GM19328 (cell line): ENCODE data around the gene GSTA2.
"Not testable (repeated sequence)": the region's sequence is repeated elsewhere in the genome, so short reads cannot be mapped to it uniquely, and the experiment has no call there.

Experiments used
- ATAC-seq: cut with Tn5 transposase; IDR thresholded peaks from one replicate; pipeline ENCODE4 v1.9.1; 2021; ENCODE audit warnings: mild to moderate bottlenecking, moderate library complexity; ENCODE audit not compliant: unreplicated experiment

The GSTA2 gene

DNA sequence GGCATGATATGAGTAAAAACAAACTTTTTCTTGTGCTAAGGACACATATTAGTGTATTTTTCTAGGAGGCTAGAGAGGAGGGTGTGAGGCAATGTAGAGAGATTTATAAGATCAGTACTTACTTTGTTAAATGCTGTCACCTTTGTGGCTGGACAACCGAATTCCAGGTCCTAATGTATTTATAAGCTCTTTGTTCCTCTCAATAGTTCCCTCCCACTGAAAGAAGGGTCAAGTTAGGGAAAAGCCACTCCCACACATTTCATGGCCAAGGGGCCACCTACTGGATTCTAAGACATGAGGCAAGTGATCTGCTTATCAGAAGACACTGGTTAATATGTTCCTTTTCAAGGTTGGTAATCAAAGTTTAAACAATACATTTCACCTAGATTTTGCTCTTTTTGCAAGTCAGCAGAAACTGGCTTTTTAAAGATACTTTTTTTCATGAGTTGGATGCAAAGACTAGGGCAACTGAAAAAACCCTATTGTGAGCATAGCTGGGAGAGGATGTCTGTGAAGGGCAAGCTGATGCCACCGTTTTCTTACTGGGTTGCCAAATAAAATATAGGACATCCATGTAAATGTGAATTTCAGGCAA lies at the start of gene GSTA2:
Gene GSTA2, minus strand, starts transcription at position 154 of the 595 bp plus-strand sequence. CDS start 5,528 bp downstream, outside the sequence.
- not testable (repeated sequence) for ATAC-seq

DNA sequence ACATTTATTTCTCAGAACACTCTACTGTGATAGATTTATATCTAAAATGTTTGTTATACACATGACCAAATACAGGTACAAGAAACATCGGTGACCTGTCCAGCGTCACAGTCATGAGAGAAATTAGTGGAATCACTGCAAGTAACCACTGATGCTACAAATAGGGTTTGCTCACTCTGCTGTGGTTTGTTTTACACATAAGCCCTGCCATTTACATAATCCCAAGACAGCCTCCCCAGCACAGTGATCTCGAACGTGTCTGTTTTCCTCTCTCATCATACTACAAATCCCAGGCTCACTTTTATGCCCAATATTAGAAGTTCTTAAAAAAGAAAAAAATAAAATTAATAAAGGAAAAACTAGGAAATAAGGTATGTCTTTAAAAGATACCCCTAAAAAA lies 46.5 kb upstream of the GSTA2 start:
- ATAC-seq, result not testable (repeated sequence)

DNA sequence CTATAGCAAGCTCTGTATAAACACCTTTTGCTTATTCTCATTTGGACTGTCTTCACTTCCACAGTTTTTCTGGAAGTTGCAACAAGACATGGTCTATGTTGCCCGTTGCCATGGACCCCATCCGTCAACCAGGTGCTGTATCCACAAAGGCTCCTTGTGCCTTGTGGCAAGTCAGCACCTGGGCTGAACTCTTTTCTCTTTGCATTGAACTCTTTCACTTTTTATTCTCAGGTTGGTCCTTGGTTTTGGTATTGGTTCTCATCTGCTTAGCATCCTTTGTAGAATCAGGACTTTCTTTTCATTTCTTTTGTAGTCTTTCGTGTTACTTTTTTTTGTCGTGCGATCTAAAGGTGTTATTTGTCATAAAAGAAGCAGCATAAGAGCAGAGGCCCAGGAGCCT lies 45.4 kb upstream of the GSTA2 start:
- no peak for ATAC-seq

DNA sequence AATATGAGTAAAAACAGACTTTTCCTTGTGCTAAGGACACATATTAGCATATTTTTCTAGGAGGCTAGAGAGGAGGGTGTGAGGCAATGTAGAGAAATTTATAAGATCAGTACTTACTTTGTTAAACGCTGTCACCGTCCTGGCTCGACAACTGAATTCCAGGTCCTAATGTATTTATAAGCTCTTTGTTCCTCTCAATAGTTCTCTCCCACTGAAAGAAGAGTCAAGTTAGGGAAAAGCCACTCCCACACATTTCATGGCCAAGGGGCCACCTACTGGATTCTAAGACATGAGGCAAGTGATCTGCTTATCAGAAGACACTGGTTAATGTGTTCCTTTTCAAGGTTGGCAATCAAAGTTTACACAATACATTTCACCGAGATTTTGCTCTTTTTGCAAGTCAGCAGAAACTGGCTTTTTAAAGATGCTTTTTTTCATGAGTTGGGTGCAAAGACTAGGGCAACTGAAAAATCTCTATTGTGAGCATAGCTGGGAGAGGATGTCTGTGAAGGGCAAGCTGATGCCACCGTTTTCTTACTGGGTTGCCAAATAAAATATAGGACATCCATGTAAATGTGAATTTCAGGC lies 40.5 kb upstream of the GSTA2 start, which contains the start of gene GSTA1:
Gene GSTA1, minus strand, starts transcription at position 149 of the 588 bp plus-strand sequence. CDS start 4,549 bp downstream, outside the sequence.
- not testable (repeated sequence) for ATAC-seq

DNA sequence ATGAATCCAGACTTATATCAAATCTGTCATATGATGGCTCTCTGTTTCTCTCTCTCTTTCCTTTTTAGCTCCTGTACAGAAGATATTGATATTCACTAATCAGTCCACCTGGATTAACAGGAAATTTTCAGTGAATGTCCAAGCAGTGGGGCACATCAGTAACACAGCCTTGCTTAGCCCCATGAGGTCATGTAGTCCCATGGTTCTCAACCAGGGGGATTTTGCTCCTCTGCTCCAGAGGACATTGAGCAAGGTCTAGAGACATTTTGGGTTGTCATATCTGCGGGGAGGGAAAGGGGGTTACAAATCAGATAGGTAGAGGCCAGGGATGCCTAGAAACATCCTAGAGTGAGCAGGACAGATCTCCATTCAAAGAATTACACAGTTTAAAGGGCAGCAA lies 39.5 kb upstream of the GSTA2 start:
- no peak for ATAC-seq

DNA sequence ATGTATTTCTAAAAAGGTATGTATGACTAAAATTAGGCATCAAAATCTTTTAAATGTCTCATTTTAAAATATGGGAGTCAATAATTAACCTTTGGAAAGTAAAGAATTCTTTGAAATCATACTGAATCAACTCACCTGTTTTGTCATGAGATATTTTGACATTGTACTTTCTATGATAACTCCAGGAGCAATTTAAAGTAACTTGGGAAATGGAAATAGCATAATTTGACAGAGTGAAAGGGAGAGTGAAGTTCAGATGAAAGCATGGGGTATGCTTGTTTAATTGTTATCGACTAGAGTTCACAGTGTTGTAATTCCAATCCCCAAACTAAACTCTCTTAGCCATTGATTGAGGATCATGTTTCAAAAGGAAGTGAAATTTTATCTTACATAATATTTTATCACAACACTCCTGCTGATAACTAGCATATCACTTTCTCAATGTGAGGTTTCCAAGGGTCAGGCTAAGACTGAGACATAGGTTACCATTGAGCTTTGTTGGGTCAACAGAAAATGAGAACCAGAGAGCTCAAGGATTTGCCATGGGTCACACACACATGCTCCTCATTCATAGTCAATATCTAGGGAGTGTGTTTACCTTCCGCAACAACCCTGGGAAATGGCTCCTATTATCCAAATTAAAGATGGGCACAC lies 38.0 kb upstream of the GSTA2 start:
- ATAC-seq, result no peak

DNA sequence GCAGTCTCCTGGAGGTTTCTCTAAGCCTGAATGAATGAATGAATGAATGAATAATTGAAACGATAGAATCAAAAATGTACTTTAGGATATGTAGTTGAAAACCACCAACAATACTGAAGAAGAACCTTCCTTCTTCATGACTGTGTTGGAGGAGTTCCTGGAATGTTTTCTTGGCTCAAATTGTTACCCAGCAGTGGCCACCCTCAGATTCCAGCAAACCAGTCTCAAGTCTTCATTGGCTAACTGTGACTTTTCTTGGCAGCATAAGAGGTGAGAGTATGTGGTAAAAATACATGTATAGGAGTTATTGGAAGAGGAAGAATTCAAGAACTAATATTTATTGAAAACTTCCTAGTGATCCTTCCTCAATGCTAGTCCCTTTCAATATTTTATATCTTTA lies 36.0 kb upstream of the GSTA2 start:
- not testable (repeated sequence) for ATAC-seq

DNA sequence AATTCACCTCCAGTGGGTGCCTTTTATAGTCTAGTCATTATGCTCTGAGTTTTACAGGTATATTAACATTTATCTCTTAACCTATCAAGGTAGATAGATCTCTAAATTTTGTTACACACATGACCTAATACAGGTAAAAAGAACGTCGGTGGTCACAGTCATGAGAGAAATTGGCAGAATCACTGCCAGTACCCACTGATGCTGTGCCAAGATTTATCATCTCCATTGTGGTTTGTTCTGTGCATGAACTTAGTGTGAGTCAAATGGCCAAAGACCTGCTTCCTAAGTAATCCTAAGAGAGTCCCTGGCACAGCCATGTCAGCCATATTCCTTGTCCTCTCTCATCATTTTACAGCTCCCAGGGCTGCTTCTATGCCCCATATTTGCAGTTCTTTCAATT lies 31.1 kb upstream of the GSTA2 start:
- ATAC-seq, result not testable (repeated sequence)

DNA sequence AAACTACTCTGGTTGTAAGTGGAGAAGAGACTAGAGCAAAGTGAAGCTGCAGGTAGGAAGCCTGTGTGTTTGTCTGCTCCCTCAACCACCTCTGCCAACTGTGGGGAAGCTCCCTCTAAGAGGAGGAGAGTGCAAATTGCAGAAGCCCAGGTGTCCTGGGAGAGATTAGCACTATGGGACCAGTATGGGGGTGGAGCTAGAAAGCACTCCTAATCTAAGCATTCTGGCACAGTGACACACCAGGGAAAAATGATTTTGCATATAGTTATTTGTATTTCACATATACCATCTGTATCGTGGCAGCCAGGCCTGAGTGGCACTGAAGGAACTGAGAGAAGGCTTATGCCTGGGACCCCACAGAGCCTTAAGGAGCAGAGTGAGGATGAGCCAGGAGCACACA lies 27.6 kb upstream of the GSTA2 start:
- no peak for ATAC-seq

DNA sequence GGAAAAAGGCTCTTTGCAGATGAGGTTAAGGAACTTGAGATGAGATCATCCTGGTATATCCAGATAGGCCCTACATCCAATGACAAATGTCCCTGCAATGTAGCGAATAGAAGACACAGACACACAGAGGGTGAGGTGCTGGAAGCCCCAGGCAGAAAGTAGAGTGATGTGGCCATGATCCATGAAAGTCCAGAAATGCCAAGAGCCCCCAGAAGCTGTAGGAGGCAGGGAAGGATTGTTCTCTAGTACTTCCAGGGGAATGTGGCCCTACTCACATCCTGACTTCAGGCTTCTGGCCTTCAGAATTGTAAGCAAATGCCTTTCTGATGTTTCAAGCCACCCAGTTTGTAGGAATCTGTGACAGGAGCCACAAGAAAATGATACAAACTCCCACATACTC lies 26.4 kb upstream of the GSTA2 start:
- not testable (repeated sequence) for ATAC-seq

DNA sequence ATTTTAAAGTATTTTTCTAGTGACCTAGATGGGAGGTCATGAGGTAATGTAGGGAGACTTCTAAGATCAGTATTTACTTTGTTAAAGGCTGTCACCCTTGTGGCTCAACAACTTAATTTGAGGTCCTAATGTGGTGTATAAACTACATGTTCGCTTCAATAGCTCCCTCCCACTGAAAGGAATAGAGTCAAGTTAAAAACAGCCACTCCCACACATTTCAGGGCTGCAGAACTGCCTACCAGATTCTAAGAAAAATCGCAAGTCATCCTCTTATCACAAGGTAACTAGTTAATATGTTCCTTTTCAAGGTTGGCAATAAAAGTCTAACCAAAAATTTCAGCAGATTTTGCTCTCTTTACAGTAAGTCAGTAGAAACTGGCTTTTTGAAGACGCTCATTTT lies 25.2 kb upstream of the GSTA2 start:
- no peak for ATAC-seq

DNA sequence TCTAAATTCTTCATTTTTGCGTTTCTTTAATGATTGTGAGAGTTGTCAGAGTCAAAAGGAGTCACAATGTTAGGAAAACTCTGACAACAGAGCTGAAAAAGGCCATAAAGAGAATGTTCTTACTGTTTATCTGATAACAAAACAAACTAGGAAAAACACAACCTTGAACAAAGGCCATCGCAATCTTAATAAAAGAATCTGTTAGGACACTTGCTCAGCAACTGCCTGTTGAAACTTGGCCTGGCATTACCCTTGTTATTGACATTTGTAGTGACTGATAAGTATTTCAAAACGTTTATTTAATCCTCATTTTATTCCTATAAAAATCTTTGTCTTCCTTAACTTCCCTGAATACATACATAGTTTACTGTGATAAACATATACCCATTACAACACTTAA lies 24.6 kb upstream of the GSTA2 start:
- ATAC-seq, result no peak

DNA sequence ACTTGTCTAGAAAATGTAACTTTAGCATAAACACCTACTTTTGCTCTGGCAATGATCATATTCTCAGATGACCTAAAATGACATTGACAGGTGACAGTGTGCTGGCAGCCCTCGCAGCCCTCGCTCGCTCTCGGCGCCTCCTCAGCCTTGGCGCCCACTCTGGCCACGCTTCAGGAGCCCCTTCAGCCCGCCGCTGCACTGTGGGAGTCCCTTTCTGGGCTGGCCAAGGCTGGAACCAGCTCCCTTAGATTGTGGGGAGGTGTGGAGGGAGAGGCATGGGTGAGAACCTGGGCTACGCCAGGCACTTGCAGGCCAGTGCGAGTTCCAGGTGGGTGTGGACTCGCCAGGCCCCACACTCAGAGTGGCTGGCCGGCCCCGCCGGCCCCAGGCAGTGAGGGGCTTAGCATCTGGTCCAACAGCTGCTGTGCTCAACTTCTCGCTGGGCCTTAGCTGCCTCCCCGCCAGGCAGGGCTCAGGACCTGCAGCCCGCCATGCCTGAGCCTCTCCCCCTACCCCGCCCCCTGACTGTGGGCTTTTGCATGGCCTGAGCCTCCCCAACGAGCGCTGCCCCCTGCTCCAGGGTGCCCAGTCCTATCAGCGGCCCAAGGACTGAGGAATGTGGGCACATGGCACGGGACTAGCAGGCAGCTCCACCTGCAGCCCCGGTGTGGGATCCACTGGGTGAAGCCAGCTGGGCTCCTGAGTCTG lies 23.1 kb upstream of the GSTA2 start:
- ATAC-seq, result no peak

DNA sequence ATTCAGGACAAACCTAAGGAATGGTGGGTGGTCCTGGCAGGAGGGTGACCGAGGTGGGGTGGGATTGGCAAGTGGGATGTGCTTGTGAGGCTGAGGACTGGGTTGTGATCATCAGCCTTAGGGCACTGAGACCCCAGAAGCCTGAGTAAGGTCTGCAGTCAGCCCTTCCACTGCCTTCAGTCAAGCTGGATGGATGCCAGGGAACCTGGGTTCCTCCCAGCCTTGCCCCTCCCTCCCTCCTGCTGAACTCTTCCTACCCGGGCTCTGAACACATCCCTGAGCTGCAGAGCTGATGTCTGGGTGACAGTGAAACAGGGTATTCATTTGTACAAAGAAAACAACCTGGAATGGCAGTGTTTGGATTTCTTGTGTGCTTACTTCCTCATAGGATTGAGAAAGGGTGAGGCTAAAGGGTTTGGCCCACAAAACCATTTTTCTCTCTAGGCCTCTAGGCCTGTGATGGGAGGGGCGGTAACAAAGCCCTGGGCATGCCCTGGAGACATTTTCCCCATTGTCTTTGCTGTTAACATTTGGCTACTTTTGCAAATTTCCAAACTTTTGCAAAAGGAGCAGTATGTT lies 19.5 kb upstream of the GSTA2 start:
- ATAC-seq, result not testable (repeated sequence)

DNA sequence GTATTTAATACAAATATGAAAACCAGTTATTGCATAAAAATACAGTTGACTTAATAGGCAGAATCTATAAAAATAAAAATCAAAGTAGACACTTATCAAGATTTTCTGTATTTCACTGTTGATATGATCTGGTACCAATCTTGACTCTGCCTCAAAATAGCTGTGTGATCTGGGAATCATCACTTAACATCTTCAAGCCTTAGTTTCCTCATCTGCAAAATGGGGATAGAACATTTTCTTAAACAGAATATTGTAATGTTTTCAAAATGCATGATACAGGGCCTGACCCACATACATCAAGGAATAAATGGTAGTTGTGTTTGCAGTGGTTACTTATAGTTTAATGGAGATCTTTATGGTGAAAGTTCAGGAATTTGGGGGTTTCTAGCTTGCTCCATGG lies 18.9 kb upstream of the GSTA2 start:
- not testable (repeated sequence) for ATAC-seq

DNA sequence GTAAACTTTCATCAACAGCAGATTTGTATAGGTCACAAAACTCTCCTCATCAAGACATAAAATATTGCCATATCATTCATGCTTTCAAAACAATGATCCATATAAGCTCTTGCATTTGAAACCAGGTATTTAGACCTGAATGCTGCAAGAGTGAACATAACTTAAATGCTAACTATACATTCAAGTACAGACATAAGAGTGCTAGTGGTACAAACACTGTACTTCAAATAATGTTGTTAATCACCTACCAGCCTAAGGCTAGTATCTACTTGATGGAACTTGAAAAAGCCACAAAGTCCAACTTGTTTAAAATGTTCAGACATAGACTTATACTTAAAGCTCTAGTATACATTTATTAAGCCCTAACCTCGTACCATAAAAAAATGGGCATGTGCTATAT lies 16.0 kb upstream of the GSTA2 start:
- no peak for ATAC-seq

DNA sequence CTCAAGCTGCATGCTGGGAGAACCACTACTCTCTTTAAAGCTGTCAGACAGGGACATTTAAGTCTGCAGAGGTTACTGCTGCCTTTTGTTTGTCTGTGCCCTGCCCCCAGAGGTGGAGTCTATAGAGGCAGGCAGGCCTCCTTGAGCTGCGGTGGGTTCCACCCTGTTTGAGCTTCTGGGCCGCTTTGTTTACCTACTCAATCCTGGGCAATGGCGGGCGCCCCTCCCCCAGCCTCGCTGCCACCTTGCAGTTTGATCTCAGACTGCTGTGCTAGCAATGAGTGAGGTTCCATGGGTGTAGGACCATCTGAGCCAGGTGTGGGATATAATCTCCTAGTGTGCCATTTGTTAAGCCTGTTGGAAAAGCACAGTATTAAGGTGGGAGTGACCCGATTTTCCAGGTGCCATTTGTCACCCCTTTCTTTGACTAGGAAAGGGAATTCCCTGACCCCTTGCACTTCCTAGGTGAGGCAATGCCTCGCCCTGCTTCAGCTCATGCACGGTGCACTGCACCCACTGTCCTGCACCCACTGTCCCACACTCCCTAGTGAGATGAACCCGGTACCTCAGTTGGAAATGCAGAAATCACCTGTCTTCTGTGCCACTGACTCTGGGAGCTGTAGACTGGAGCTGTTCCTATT lies 13.6 kb upstream of the GSTA2 start:
- ATAC-seq, result not testable (repeated sequence)

DNA sequence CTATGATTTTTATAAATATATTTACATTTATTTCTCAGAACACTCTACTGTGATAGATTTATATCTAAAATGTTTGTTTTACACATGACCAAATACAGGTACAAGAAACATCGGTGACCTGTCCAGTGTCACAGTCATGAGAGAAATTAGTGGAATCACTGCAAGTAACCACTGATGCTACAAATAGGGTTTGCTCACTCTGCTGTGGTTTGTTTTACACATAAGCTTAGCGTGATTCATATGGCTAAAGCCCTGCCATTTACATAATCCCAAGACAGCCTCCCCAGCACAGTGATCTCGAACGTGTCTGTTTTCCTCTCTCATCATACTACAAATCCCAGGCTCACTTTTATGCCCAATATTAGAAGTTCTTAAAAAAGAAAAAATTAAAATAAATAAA lies 6.1 kb upstream of the GSTA2 start:
- not testable (repeated sequence) for ATAC-seq

DNA sequence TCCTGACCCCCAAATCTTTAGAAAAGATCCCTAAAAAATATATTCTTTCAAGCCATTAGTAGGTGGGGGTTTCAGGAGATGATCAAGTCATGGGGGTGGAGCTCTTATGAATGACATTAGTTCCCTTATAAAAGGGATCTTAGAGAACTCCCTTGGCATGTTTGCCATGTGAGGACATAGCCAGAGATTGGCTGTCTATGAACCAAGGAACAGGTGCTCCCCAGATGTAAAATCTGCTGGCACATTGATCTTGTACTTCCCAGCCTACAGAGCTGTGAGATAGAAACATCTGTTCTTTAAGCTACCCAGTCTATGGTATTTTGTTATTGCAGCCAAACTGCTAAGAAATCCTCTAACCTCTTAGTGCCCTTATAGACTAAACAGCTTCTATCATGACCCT lies 4.4 kb upstream of the GSTA2 start:
- not testable (repeated sequence) for ATAC-seq

DNA sequence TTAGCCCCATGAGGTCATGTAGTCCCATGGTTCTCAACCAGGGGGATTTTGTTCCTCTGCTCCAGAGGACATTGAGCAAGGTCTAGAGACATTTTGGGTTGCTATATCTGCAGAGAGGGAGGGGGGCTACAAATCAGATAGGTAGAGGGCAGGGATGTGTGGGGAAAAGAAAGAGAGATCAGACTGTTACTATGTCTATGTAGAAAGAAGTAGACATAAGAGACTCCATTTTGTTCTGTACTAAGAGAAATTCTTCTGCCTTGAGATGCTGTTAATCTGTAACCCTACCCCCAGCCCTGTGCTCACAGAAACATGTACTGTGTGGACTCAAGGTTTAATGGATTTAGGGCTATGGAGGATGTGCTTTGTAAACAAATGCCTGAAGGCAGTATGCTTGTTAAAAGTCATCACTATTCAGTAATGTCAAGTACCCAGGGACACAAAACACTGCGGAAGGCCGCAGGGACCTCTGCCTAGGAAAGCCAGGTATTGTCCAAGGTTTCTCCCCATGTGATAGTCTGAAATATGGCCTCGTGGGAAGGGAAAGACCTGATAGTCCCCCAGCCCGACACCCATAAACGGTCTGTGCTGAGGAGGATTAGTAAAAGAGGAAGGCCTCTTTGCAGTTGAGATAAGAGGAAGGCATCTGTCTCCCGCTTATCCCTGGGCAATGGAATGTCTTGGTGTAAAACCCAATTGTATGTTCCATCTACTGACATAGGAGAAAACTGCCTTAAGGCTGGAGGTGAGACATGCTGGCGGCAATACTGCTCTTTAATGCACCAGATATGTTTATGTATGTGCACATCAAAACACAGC lies 1.4 kb downstream of the GSTA2 start:
- ATAC-seq, result not testable (repeated sequence)
